H1 (cell line): ENCODE measurements around the gene APOA1.

Experiments used
- EP300 ChIP-seq, 2 experiments: IDR thresholded peaks; 1 replicate in 1 of 2; 2 replicates in 1 of 2; pipeline ENCODE4 v1.6.1; 2011 to 2012; ENCODE audit warnings: low read depth in 2 of 2, low read length in 2 of 2, mild to moderate bottlenecking in 2 of 2, borderline replicate concordance in 1 of 2, inconsistent platforms in 1 of 2, moderate library complexity in 1 of 2
- POLR2AphosphoS5 ChIP-seq: IDR thresholded peaks from 2 replicates; pipeline ENCODE4 v1.6.1; 2011; ENCODE audit warnings: low read depth, low read length
- SIRT6 ChIP-seq: IDR thresholded peaks from one replicate; pipeline ENCODE4 v1.7.1; 2012; ENCODE audit warnings: low read length, inconsistent platforms
- SP2 ChIP-seq: IDR thresholded peaks from 2 replicates; pipeline ENCODE4 v1.6.1; 2012; ENCODE audit warnings: mild to moderate bottlenecking, low read length, inconsistent platforms
- TF ChIP-seq, protein P1 (sequence below), 3 experiments: IDR thresholded peaks; 1 replicate in 2 of 3; 2 replicates in 1 of 3; pipeline versions ENCODE4 v1.5.1 to v1.6.1; 2011; ENCODE audit warnings: low read length in 3 of 3, mild to moderate bottlenecking in 3 of 3, inconsistent platforms in 2 of 3, low read depth in 1 of 3, moderate library complexity in 1 of 3; ENCODE audit not compliant: insufficient read depth in 1 of 3; ENCODE audit errors: control extremely low read depth in 1 of 3
- TF ChIP-seq, protein P2 (sequence below): IDR thresholded peaks from 2 replicates; pipeline ENCODE4 v1.6.1; 2012; ENCODE audit warnings: low read length, inconsistent platforms

DNA sequence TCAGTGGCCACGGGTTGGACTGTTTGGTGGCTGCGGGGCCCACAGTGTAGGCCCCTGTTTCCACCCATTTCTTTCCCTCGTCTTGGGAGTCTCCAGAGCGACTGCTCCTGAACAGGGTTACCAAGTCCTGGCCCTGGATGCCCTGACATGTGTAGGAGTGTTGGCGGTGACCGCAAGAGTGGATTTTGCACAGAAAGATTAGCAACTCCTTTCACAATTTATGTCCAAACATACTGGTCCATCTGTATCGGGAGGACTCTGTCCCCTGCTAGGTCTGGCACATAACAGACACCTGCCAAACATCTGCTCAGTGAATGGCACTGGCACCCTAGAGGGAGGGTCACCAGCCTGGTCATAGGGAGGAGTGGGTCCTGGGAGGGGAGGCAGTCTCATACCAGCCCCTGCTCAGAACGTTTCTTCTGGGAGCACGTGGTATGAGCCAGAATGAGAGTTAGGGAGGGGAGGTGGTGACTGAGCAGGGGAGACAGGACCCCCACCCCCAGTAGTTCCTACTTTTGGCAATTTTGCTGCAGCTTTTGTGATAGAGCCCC, 3.4 kb upstream of the APOA1 start:
- no peak for TF ChIP-seq POLR2AphosphoS5
- TF ChIP-seq EP300 (IDR thresholded peaks at IDR 0.05; ENCODE audit: borderline replicate concordance in 1 of 2, low read depth in 2 of 2, low read length in 2 of 2), result no peak
- no peak for TF ChIP-seq SIRT6
- TF ChIP-seq, protein P1, sequence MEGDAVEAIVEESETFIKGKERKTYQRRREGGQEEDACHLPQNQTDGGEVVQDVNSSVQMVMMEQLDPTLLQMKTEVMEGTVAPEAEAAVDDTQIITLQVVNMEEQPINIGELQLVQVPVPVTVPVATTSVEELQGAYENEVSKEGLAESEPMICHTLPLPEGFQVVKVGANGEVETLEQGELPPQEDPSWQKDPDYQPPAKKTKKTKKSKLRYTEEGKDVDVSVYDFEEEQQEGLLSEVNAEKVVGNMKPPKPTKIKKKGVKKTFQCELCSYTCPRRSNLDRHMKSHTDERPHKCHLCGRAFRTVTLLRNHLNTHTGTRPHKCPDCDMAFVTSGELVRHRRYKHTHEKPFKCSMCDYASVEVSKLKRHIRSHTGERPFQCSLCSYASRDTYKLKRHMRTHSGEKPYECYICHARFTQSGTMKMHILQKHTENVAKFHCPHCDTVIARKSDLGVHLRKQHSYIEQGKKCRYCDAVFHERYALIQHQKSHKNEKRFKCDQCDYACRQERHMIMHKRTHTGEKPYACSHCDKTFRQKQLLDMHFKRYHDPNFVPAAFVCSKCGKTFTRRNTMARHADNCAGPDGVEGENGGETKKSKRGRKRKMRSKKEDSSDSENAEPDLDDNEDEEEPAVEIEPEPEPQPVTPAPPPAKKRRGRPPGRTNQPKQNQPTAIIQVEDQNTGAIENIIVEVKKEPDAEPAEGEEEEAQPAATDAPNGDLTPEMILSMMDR (IDR thresholded peaks at IDR 0.05; ENCODE audit: control extremely low read depth in 1 of 3, insufficient read depth in 1 of 3, low read depth in 1 of 3, low read length in 3 of 3), result no peak
- no peak for TF ChIP-seq SP2
- TF ChIP-seq, protein P2, sequence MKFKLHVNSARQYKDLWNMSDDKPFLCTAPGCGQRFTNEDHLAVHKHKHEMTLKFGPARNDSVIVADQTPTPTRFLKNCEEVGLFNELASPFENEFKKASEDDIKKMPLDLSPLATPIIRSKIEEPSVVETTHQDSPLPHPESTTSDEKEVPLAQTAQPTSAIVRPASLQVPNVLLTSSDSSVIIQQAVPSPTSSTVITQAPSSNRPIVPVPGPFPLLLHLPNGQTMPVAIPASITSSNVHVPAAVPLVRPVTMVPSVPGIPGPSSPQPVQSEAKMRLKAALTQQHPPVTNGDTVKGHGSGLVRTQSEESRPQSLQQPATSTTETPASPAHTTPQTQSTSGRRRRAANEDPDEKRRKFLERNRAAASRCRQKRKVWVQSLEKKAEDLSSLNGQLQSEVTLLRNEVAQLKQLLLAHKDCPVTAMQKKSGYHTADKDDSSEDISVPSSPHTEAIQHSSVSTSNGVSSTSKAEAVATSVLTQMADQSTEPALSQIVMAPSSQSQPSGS, result no peak
